Measurements from ENCODE around the gene LDLRAD3. TPM values are rescaled to one million over a fixed set of nuclear protein-coding genes. Genes with fewer than 3 reads are reported as not detected.

LDLRAD3 gene
- total RNA-seq, 1 experiment from 2014 or later, result 12.1 TPM

DNA sequence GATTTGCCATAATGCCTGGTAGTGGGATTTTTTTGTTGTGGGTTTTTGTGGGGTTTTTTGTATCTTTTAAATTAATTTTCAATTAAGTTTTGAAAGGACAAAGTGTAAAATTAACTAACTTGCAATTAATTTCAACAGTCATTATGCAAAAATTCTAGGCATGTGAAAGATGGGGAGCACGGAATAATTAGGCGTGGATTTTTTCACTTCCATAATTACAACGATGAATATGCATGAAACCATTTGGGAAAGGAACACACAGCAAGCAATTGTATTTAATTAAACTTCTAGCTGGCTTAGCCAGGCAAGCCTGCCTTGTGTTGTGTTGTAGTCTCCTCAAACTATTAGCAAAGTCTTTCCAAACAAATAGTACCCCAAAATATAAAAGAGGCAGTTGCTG lies 257.5 kb downstream of the LDLRAD3 start:
- no peak overlapping the region for H3K56ac ChIP-seq (ENCODE audit: insufficient read length, low read depth, low read length)
- no peak overlapping the region for H4K91ac ChIP-seq (ENCODE audit: insufficient read length, low read depth, low read length)
- no peaks in the 10 kb centered on the region for H3K23me2 ChIP-seq (ENCODE audit: insufficient read length, low read depth, low read length, poor library complexity, severe bottlenecking)
- no peak overlapping the region for H3K18ac ChIP-seq (ENCODE audit: insufficient read length, low read depth, low read length)
- no peak overlapping the region for H3K27ac Mint-ChIP-seq
- no peak overlapping the region for H2BK120ac ChIP-seq (ENCODE audit: low read depth, low read length, poor library complexity, severe bottlenecking)
- no peak overlapping the region for H3K4me3 Mint-ChIP-seq
- no peaks in the 10 kb centered on the region; the same call in 1 of the 2 replicates for H3K27me3 Mint-ChIP-seq (ENCODE audit: low read depth)
- no peak overlapping the region for H4K8ac ChIP-seq (replicated peaks; ENCODE audit: insufficient read length, low read depth, low read length)
- no peak overlapping the region for H2BK12ac ChIP-seq (ENCODE audit: insufficient read length, low read depth, low read length)
- H2BK15ac ChIP-seq (ENCODE audit: low read depth, low read length), result no peak overlapping the region
- no peak overlapping the region for H3K27ac ChIP-seq (ENCODE audit: insufficient read length, low read depth, low read length)
- no peak overlapping the region for H2BK20ac ChIP-seq (ENCODE audit: low read depth, low read length, poor library complexity, severe bottlenecking)
- no peak overlapping the region for H4K5ac ChIP-seq (ENCODE audit: insufficient read length, low read depth, low read length)
- DNase-seq, result no peak
- peaks cover 4 to 5% (median 4%) of the 10 kb centered on the region in 3 experiments; a peak in 5 of 7 replicates for H3K36me3 Mint-ChIP-seq (ENCODE audit: insufficient read depth in 1 of 3, low read depth in 3 of 3)
- no peak overlapping the region for H2AFZ ChIP-seq (ENCODE audit: low read length)
- H3K79me1 ChIP-seq (ENCODE audit: insufficient read depth, low read depth, low read length, poor library complexity, severe bottlenecking), result no peaks in the 10 kb centered on the region
- H3K27me3 ChIP-seq (ENCODE audit: insufficient read depth, low read length), result no peaks in the 10 kb centered on the region
- no peaks in the 10 kb centered on the region for H3K9me3 ChIP-seq (ENCODE audit: control insufficient read depth, low read depth, low read length)
- no peak overlapping the region for H3K9ac ChIP-seq (ENCODE audit: extremely low read depth, insufficient read length, low read length)
- no peak overlapping the region for H2BK5ac ChIP-seq (ENCODE audit: insufficient read length, low read length)
- no peak overlapping the region for H2AK5ac ChIP-seq (ENCODE audit: insufficient read length, low read length)
- no peak overlapping the region for H3T11ph ChIP-seq (ENCODE audit: low read length)
- H3K4me1 ChIP-seq (ENCODE audit: insufficient read depth, low read length), result peaks cover 2% of the 10 kb centered on the region; the same call in 1 of the 2 replicates
- TF ChIP-seq CTCF (conservative IDR thresholded peaks at IDR 0.05), result no peak
- no peaks in the 10 kb centered on the region for H3K9me3 Mint-ChIP-seq
- peaks cover 10% of the 10 kb centered on the region in 2 experiments for H3K4me1 Mint-ChIP-seq
- no peaks in the 10 kb centered on the region for H3K79me2 ChIP-seq (ENCODE audit: insufficient read depth, low read length)
- H3K14ac ChIP-seq (ENCODE audit: insufficient read depth, low read length), result no peak overlapping the region
- WGBS (ENCODE audit: extremely low coverage, insufficient read length, low lambda C conversion rate), result no CpG with 5 or more reads among the region's 3 CpGs
- H3K4ac ChIP-seq (ENCODE audit: low read depth, low read length), result no peak overlapping the region
- H4K20me1 ChIP-seq (ENCODE audit: control insufficient read depth, insufficient read depth, insufficient read length), result no peaks in the 10 kb centered on the region
- no peak overlapping the region for H3K23ac ChIP-seq (ENCODE audit: insufficient read length, low read depth, low read length)
- no peak overlapping the region for H3K4me2 ChIP-seq (ENCODE audit: insufficient read depth, insufficient read length, low read length)
